ENCODE results near the gene ANKRD44.

GRCh38 chr2:196990092-196990491 lies 320.5 kb downstream of the ANKRD44 start:
- TF ChIP-seq GATA3 (IDR thresholded peaks at IDR 0.05; ENCODE audit: low read depth, low read length) (no peak), GATA2 (IDR thresholded peaks at IDR 0.05; ENCODE audit: low read depth, low read length) (no peak)
